Ovary (tissue), 3 donors: Measurements from ENCODE around the gene GRIK4.

Experiments used
- CTCF ChIP-seq, 3 donors: fragments of 450-650 bp in 2 of 3; fragments of 200-600 bp in 1 of 3; IDR thresholded peaks; one replicate each; pipeline versions ENCODE4 v1.5.1 to v1.8.0; 2016 to 2022; ENCODE audit warnings: antibody characterized with exemption in 3 of 3, mild to moderate bottlenecking in 1 of 3
- POLR2A ChIP-seq: fragments of 450-650 bp; IDR thresholded peaks from one replicate; pipeline ENCODE4 v1.6.1; 2017; ENCODE audit warnings: antibody characterized with exemption, mild to moderate bottlenecking, moderate library complexity
- donor health status: DM: no; HTN: no; CAD: no.

- TF ChIP-seq CTCF (IDR thresholded peaks at IDR 0.05): no peak
- no peak for TF ChIP-seq POLR2A
Observed at GRCh38 chr11:120586072-120586471, 74.5 kb downstream of the GRIK4 start.
